Skeletal muscle satellite cell (primary cell): ENCODE measurements around the gene MYOM3.

Source experiments
- H3K27me3 ChIP-seq: 2 replicates; pipeline ENCODE4 v1.7.0; 2013; ENCODE audit warnings: low read length; ENCODE audit not compliant: control insufficient read depth, insufficient read depth
- H3K36me3 ChIP-seq: 2 replicates; pipeline ENCODE4 v1.7.0; 2013; ENCODE audit warnings: mild to moderate bottlenecking, control low read depth, low read length; ENCODE audit not compliant: insufficient read depth
- H3K4me1 ChIP-seq: 2 replicates; pipeline ENCODE4 v1.7.0; 2013; ENCODE audit warnings: low read length; ENCODE audit not compliant: control insufficient read depth, insufficient read depth
- H3K4me2 ChIP-seq: 2 replicates; pipeline ENCODE4 v1.7.0; 2013; ENCODE audit warnings: mild to moderate bottlenecking, low read length
- H3K4me3 ChIP-seq: 2 replicates; pipeline ENCODE4 v1.7.0; 2013; ENCODE audit warnings: low read length
- H3K9ac ChIP-seq: 2 replicates; pipeline ENCODE4 v1.7.0; 2013; ENCODE audit warnings: mild to moderate bottlenecking, low read depth, low read length, moderate library complexity
- H3K9me3 ChIP-seq: replicated peaks from 2 replicates; pipeline ENCODE4 v1.7.0; 2013; ENCODE audit warnings: mild to moderate bottlenecking, control low read depth, low read length

MYOM3 gene

DNA sequence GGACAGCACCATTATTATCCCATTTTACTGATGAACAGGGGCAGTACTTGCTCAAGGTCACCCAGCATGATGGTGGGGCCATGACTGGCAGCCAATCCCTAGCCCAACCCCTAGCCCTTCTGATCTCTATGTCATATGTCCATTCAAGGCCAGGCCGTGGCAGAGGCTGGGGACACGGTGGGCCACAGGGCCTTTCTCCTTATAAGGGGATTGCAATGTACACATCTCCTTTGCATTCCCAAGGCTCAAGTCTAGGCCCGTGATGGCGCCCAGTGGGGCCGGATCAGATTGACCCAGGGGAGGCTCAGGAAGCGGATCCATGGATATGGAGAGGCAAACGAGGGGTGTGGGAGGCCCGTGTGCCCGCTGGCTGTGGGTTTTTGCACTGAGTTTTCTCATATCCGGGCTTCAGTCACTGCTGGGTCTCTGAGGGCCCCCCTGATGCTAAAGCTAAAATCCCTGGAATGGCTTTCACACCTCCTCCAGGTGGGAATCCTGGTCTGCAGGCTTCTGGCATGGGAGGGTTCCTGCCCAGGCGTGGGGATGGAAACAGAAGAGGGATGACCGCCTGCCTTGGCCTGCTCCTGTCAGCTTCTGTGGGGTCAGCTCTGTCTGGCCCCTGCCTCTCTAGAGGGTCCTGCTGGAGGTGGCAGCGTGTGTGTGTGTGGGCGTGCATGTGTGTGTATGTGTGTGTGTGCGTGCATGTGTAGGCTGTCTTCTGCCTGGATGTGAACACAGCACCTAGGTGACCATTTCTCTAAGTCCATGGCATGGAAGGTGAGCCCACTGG, 2.1 kb downstream of the MYOM3 start:
- Histone ChIP-seq H3K4me2 (no peak overlapping the region), H3K9me3 (no peaks in the 10 kb centered on the region), H3K4me1 (peaks cover 34% of the 10 kb centered on the region), H3K4me3 (no peak overlapping the region), H3K36me3 (no peaks in the 10 kb centered on the region), H3K9ac (no peak overlapping the region), H3K27me3 (peaks cover 9% of the 10 kb centered on the region)

DNA sequence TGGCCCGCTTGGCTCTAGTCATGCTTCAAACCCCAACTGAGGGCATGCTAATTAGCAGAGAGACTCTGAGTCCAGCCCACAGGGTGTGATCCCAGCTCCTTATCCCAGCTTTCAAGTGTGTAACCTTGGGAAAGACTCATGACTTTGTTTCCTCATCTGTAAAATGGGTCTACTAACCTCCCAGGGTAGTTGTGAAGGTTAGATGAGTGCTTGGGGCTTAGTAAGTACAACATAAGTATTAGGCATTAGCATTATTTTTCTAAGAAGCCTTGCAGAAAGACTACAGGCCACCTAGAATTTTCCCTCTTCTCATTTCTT, 2.8 kb downstream of the MYOM3 start:
- no peak overlapping the region for H3K4me3 ChIP-seq
- H3K4me2 ChIP-seq, result no peak overlapping the region
- peaks cover 34% of the 10 kb centered on the region for H3K4me1 ChIP-seq
- peaks cover 5% of the 10 kb centered on the region for H3K27me3 ChIP-seq
- no peak overlapping the region for H3K9ac ChIP-seq
- H3K9me3 ChIP-seq, result no peaks in the 10 kb centered on the region
- no peaks in the 10 kb centered on the region for H3K36me3 ChIP-seq

DNA sequence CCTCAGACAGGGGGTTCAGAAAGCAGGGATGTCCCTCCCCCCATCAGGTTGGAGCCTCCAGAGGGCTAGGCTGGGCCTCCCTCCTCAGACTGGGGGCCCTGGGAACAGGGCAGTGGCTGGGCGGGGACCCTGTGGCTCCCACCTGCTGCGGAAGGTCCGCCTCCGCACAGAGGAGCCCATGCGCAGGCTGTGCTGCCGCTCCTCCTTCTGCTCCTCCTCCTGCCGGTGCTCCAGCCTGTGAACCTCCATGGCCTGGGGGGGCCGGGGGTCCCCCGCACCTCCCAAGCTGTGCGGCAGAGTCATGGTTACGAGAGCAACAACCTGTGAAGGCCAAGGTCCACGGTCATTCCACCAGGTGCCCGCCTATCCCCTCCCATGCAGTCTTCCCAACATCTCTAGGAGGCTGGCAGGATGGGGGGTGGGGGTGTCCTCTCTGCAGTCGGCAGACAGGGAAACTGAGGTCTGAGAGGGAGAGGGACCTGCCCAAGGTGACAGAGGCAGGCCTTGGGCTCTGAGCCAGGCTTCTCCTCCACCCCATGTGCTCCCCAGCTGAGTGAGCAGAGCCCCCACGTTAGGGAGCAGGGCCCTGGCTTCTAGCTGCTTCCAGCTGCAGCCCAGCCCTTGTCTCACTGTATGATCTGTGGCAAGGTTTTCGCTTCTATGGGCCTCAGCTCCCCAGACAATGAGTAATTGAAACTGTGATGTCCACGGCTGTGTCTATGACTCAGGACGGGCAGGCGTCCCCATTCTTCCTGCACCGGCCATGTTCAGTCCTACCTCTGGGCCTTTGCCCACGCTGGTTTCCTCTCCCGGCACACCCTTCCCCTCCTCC, 3.4 kb downstream of the MYOM3 start:
- Histone ChIP-seq H3K4me1 (peaks cover 34% of the 10 kb centered on the region), H3K4me3 (peak overlapping the region; percentile 3), H3K9me3 (no peaks in the 10 kb centered on the region), H3K27me3 (no peaks in the 10 kb centered on the region), H3K36me3 (no peaks in the 10 kb centered on the region), H3K9ac (peak overlapping the region; percentile 22), H3K4me2 (peak overlapping the region; percentile 33)

DNA sequence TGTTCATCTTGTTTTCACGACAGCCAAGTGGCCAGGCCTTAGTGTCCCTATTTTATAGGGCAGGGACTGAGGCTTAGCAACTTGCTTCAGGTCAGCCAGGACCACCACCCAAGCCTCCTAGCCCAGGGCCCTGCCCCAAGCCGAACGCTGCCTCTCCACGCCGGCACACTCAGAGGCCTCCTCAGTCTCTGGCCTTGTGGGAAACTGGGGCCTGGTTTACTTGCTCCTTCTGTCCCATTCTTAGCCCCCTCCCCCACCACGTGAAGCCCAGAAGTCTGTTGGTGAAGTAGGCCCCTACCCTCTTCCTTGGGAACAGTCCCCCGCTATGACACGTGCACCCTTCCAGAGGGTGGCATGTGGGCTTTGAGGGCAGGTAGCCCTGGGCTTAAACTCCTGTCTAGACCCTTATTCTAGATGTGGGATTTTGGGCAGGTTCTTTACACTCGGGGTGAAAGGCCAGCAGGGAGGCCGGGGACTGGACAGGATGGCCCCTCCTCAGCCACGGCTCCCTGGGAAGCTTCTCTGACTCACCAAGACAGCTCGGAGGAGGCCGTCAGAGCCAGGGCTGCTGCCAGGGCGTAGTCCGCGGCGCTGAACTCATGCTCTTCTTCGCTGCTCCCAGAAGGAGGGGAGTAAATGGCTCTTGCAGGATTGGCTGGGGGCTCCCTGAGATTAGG, 4.3 kb downstream of the MYOM3 start:
- no peak overlapping the region for H3K9ac ChIP-seq
- no peaks in the 10 kb centered on the region for H3K9me3 ChIP-seq
- no peaks in the 10 kb centered on the region for H3K36me3 ChIP-seq
- H3K4me1 ChIP-seq, result peaks cover 32% of the 10 kb centered on the region
- no peaks in the 10 kb centered on the region for H3K27me3 ChIP-seq
- no peak overlapping the region for H3K4me3 ChIP-seq
- no peak overlapping the region for H3K4me2 ChIP-seq

DNA sequence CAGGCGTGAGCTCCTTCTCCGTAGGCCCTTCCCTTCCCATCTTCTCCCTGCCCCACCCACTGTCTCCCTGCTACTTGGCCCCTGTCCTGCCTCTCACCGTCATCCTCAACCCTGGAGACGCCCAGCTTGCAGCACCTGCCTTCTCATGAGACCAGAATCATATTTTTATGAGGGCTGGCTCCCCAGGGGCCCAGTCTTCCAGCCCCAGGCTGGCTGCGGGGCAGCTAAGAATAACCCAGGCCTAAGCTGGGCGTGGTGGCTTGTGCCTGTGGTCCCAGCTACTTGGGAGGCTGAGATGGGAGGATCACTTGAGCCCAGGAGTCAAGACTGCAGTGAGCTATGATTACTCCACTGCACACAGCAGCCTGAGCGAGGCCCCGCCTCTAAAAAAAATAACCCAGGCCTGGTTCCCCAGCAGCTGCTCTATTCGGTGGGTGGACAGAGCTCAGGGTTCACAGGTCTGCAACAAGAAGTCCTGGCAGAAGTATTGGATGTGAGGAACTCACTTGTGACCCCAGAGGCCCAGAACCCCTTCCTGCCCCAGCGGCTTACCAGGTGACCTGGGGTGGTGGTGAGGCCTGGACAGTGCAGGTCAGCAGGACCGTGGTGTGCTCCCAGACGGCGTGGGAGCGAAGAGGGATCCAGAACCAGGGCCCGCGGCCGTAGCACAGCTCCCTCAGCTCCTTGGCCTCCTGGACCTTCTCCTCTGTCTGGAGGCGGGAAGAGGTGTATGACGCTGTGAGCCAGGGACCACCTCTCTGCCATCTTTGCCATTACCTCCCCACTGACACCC, 6.4 kb downstream of the MYOM3 start:
- Histone ChIP-seq H3K27me3 (no peaks in the 10 kb centered on the region), H3K9me3 (no peaks in the 10 kb centered on the region), H3K4me3 (no peak overlapping the region), H3K9ac (no peak overlapping the region), H3K36me3 (no peaks in the 10 kb centered on the region), H3K4me2 (no peak overlapping the region), H3K4me1 (peaks cover 16% of the 10 kb centered on the region)

DNA sequence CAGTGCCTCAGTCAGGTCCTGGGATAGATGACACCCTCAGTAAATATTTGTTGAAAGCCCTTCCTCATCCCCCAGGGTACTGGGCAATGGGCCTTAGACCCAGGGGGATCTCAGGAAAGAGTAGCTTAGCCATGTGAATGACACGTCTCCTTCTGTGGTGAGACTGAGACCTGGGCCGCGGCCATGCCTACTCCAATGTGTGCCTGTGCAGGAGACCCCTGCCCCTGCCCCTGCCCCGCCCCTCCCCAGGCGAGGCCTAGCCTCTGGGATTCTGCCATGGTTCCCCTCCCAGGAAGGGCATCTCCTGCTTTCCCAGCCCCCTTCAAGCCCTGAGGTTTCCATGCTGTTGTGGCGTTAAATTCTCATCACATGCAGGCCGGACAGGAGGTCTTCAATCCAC, 7.1 kb downstream of the MYOM3 start:
- no peaks in the 10 kb centered on the region for H3K9me3 ChIP-seq
- H3K9ac ChIP-seq, result no peak overlapping the region
- H3K36me3 ChIP-seq, result no peaks in the 10 kb centered on the region
- no peak overlapping the region for H3K4me2 ChIP-seq
- H3K27me3 ChIP-seq, result no peaks in the 10 kb centered on the region
- no peak overlapping the region for H3K4me3 ChIP-seq
- H3K4me1 ChIP-seq, result peaks cover 16% of the 10 kb centered on the region

DNA sequence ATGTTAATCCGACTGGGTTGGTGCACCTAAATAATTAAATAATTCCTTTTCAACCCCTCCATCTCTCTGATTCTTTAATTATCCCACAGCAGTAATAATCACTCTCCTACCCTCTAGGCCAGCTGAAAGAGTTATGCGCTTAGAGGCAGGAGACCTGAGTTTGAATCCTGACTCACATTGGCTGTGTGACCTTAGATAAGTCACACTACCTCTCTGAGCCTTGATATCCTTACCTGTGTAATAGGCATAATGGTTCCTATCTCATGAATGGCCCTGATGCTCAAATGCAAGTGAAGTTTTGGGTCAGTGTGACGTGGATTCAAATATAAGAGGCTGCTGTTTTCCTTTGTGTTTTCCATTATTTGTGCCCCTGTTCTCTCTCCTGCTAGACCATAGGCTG, 8.1 kb downstream of the MYOM3 start:
- no peaks in the 10 kb centered on the region for H3K9me3 ChIP-seq
- no peak overlapping the region for H3K4me3 ChIP-seq
- H3K27me3 ChIP-seq, result no peaks in the 10 kb centered on the region
- H3K9ac ChIP-seq, result no peak overlapping the region
- H3K36me3 ChIP-seq, result no peaks in the 10 kb centered on the region
- no peak overlapping the region for H3K4me2 ChIP-seq
- peaks cover 14% of the 10 kb centered on the region for H3K4me1 ChIP-seq

DNA sequence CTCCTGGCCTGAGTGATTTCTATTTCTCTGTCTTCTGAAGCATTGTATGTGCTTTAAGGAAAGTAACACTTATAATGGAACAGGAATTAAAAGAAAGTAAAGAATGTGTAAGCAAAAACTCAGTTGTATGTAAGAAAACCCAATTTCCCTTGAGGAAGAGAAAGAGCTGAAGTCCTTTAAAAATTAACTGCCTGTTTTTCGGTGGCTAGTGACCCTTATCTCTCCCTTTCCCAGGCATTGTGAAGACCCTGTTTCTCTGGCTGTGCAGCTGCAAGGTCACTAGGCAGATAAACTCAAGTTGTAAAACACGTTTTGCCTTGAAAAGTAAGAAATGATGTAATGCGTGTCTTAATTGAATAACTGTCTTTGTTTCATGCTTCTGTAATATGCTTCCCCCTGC, 8.5 kb downstream of the MYOM3 start:
- Histone ChIP-seq H3K9me3 (no peaks in the 10 kb centered on the region), H3K4me1 (peaks cover 9% of the 10 kb centered on the region), H3K36me3 (no peaks in the 10 kb centered on the region), H3K9ac (no peak overlapping the region), H3K4me2 (no peak overlapping the region), H3K4me3 (no peak overlapping the region), H3K27me3 (peaks cover 1% of the 10 kb centered on the region)

DNA sequence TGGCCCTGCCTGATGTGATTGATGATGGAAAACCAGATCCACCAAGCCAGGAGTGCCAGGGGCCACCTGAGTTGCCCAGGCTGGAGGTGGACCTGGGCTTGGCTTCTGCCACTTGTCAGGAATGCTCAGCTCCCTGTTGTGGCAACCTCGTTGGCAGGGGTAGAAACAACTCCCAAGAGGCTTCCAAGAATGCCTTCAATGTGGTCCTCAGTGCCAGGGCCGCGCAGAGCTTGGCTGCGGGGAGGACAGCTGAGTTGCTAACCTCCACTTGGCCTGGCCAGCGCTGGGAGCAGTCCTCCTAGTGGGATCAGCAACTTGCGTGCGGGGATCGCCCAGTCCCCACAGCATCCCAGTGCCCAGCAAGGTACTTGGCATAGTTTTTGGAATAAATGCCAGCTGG, 9.0 kb downstream of the MYOM3 start:
- Histone ChIP-seq H3K9ac (no peak overlapping the region), H3K27me3 (peaks cover 6% of the 10 kb centered on the region), H3K4me1 (peaks cover 5% of the 10 kb centered on the region), H3K9me3 (no peaks in the 10 kb centered on the region), H3K4me2 (no peak overlapping the region), H3K4me3 (no peak overlapping the region), H3K36me3 (no peaks in the 10 kb centered on the region)

DNA sequence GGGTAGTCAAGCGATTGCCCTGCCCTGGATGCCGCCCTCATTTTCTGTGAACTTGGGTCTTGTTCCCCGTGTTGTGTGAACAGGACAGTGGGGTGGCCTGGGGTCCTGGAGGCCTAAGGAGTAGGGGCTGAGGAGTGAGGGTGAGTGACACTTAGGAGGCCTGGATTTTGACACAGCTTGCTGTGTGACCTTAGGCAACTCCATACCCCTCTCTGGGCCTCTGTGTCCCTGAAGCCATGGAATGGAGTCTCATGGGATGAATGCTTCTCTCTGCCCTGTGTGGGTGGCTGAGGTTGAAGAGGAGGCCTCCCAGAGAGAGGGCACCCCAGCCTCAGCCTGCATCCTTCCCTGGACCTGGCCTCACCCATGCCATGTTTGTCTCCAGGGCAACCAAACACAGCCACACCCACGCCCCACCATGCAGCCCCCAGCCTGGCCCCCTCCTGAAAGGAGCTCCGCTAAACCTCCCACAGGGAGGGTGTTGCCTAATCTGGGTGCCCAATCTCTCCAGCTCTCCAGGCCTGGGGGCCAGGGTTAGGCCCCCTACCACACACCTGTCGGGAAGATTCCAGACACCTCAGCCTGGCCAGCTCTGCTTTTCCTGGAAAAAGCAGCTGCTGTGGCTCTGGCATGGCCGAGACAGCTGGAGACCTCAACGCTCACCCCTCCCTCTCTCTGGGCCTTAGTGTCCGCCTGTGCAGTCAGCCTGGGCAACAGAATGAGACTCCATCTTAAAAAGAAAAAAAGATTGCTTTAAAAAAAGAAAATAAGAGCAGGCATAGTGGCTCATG, 9.9 kb downstream of the MYOM3 start:
- H3K27me3 ChIP-seq, result peaks cover 7% of the 10 kb centered on the region
- H3K9me3 ChIP-seq, result no peaks in the 10 kb centered on the region
- H3K4me3 ChIP-seq, result no peak overlapping the region
- no peak overlapping the region for H3K9ac ChIP-seq
- no peaks in the 10 kb centered on the region for H3K36me3 ChIP-seq
- H3K4me2 ChIP-seq, result no peak overlapping the region
- H3K4me1 ChIP-seq, result no peaks in the 10 kb centered on the region
